PFSK-1 (cell line): ENCODE measurements around the gene ARHGEF16.

Experiments
- FOXP2 ChIP-seq: optimal IDR thresholded peaks from 2 replicates; pipeline ENCODE3; 2011; ENCODE audit warnings: borderline replicate concordance, control low read depth, inconsistent platforms; ENCODE audit not compliant: insufficient read depth; ENCODE audit errors: extremely low read length, extremely low read depth
- POLR2AphosphoS5 ChIP-seq: IDR thresholded peaks from 2 replicates; pipeline ENCODE4 v1.6.1; 2012; ENCODE audit warnings: low read depth, mild to moderate bottlenecking, control low read depth, low read length, moderate library complexity
- REST ChIP-seq, 2 experiments: IDR thresholded peaks; 2 replicates each; pipeline versions ENCODE4 v1.6.1 to v1.8.0; 2011 to 2012; ENCODE audit warnings: low read depth in 2 of 2, low read length in 2 of 2, control low read depth in 1 of 2, inconsistent platforms in 1 of 2, mild to moderate bottlenecking in 1 of 2, moderate library complexity in 1 of 2; ENCODE audit not compliant: insufficient read depth in 1 of 2
- TAF1 ChIP-seq: IDR thresholded peaks from 2 replicates; pipeline ENCODE4 v1.6.1; 2012; ENCODE audit warnings: low read length, control low read depth, borderline replicate concordance; ENCODE audit not compliant: insufficient read depth

DNA sequence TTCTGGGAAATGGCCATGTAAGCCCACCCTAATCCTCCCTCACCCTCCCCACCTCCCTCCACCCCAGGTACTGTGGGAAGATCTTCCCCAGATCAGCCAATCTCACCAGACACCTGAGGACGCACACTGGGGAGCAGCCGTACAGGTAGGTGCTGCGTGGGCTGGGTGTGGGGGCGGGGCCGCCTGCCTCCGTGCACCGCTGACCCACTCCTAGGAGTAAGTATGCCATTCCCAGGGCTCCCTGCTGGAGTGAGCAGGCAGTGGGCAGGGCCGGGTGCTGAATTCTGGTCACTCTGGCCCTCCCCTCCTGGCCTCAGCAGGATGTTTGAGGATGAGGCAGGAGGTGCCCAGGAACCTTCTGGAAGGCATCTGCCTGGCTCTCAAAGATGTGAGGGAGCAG, 35.9 kb upstream of the ARHGEF16 start:
- TF ChIP-seq TAF1, result no peak
- no peak for TF ChIP-seq POLR2AphosphoS5
- TF ChIP-seq REST (IDR thresholded peaks at IDR 0.05; ENCODE audit: insufficient read depth in 1 of 2, low read depth in 2 of 2, low read length in 2 of 2), result no peak
- TF ChIP-seq FOXP2, result no peak
